Hippocampal formation (tissue), 2 donors: Measurements from ENCODE around the gene CDPF1.
A peak's percentile ranks its signal among the peaks of the same experiment; 100 is the strongest.

Source experiments
- DNase-seq, 2 donors: peaks; one replicate each; lab custom pipeline; 2025; lab: John Stamatoyannopoulos, UW

Gene CDPF1

GRCh38 chr22:46256358-46256958, 6.4 kb upstream of the CDPF1 start:
- no peak for DNase-seq

GRCh38 chr22:46251816-46252380, 1.8 kb upstream of the CDPF1 start:
- no peak for DNase-seq

- DNase-seq = no peak
These were observed 1.2 kb upstream of the CDPF1 start for GRCh38 chr22:46251266-46251665.

GRCh38 chr22:46250783-46251125, 661 bp upstream of the CDPF1 start:
- DNase-seq = no peak

GRCh38 chr22:46247443-46247975, 2.6 kb downstream of the CDPF1 start:
- no peak for DNase-seq

- DNase-seq = no peak
These were observed 3.9 kb downstream of the CDPF1 start for GRCh38 chr22:46246178-46246577.

- DNase-seq = peak in 1 of 2 donors; percentile 31
These were observed 4.6 kb downstream of the CDPF1 start for GRCh38 chr22:46245511-46245910.

GRCh38 chr22:46244771-46245170, 5.3 kb downstream of the CDPF1 start:
- no peak for DNase-seq

- DNase-seq = no peak
These were observed 8.0 kb downstream of the CDPF1 start for GRCh38 chr22:46242076-46242475.

GRCh38 chr22:46241396-46242007, 8.6 kb downstream of the CDPF1 start:
- DNase-seq = no peak

- no peak for DNase-seq
These were observed 9.2 kb downstream of the CDPF1 start for GRCh38 chr22:46240907-46241306.

- DNase-seq = no peak
These were observed 9.6 kb downstream of the CDPF1 start for GRCh38 chr22:46240506-46240905.

GRCh38 chr22:46240073-46240472, 10.0 kb downstream of the CDPF1 start:
- DNase-seq = no peak

GRCh38 chr22:46239261-46240048, 10.6 kb downstream of the CDPF1 start:
- DNase-seq = no peak

GRCh38 chr22:46238541-46238940, 11.6 kb downstream of the CDPF1 start:
- DNase-seq = peak in 1 of 2 donors; percentile 44

- no peak for DNase-seq
These were observed 12.5 kb downstream of the CDPF1 start for GRCh38 chr22:46237453-46238124.

- DNase-seq = no peak
These were observed 15.1 kb downstream of the CDPF1 start for GRCh38 chr22:46234969-46235368.

GRCh38 chr22:46233231-46233630, 16.9 kb downstream of the CDPF1 start:
- DNase-seq = peak; percentile 17

GRCh38 chr22:46230262-46230901, 19.7 kb downstream of the CDPF1 start:
- DNase-seq = no peak

GRCh38 chr22:46229701-46230100, 20.4 kb downstream of the CDPF1 start:
- DNase-seq = no peak

- DNase-seq = no peak
These were observed 23.5 kb downstream of the CDPF1 start for GRCh38 chr22:46226577-46226976.

- no peak for DNase-seq
These were observed 24.5 kb downstream of the CDPF1 start for GRCh38 chr22:46225631-46226030.
